ENCODE results near the gene ACTN3. TPM values are rescaled to one million over a fixed set of nuclear protein-coding genes. Genes with fewer than 3 reads are reported as not detected.

The ACTN3 gene
- total RNA-seq, 1 experiment from 2014 or later: not detected

GRCh38 chr11:66555416-66555815 lies 8.7 kb downstream of the ACTN3 start:
- H3K9me3 Mint-ChIP-seq (ENCODE audit: unreplicated experiment): no peaks in the 10 kb centered on the region
- H3K27ac Mint-ChIP-seq (ENCODE audit: low read depth, unreplicated experiment): no peak overlapping the region
- H3K36me3 Mint-ChIP-seq (ENCODE audit: insufficient read depth, unreplicated experiment): no peaks in the 10 kb centered on the region
- no peaks in the 10 kb centered on the region for H3K27me3 Mint-ChIP-seq (ENCODE audit: insufficient read depth, unreplicated experiment)
- DNase-seq (ENCODE audit: unreplicated experiment): no peak
- H3K4me1 Mint-ChIP-seq (ENCODE audit: insufficient read depth, unreplicated experiment): no peaks in the 10 kb centered on the region
- intact Hi-C loops (cut with micrococcal nuclease): no loop called here
- POLR2A ChIA-PET: no interaction called here
- CTCF ChIA-PET: no interaction called here
- TF ChIP-seq, protein P1, sequence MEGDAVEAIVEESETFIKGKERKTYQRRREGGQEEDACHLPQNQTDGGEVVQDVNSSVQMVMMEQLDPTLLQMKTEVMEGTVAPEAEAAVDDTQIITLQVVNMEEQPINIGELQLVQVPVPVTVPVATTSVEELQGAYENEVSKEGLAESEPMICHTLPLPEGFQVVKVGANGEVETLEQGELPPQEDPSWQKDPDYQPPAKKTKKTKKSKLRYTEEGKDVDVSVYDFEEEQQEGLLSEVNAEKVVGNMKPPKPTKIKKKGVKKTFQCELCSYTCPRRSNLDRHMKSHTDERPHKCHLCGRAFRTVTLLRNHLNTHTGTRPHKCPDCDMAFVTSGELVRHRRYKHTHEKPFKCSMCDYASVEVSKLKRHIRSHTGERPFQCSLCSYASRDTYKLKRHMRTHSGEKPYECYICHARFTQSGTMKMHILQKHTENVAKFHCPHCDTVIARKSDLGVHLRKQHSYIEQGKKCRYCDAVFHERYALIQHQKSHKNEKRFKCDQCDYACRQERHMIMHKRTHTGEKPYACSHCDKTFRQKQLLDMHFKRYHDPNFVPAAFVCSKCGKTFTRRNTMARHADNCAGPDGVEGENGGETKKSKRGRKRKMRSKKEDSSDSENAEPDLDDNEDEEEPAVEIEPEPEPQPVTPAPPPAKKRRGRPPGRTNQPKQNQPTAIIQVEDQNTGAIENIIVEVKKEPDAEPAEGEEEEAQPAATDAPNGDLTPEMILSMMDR (IDR thresholded peaks at IDR 0.05; ENCODE audit: unreplicated experiment): no peak
- no peak overlapping the region for H3K4me3 Mint-ChIP-seq (ENCODE audit: unreplicated experiment)
- BruUV-seq (replicated peaks): no TSS peak

DNA sequence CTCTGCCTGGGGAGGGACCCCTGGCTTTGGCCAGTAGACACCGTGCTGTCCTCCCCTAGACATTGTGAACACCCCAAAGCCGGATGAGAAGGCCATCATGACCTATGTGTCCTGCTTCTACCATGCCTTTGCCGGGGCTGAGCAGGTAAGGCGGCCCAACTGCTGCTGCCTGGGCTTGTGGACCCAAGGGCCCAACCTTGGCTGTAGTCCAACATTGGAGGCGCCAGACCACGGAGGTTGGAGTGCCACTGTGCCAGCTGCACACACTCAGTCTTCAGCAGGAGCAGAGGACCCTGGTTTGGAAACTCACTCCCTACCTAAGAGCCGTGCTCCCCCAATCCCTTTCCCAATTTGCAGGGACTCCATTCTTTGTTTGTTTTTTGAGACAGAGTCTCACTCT lies 9.4 kb downstream of the ACTN3 start:
- ChIA-PET CTCF (interaction anchor here (0.9 kb wide), 1 partner anchor 22 kb away, joined by 3 read pairs; no protein-coding TSS in a partner anchor), POLR2A (no interaction called here)
- no peak for DNase-seq (ENCODE audit: unreplicated experiment)
- no peaks in the 10 kb centered on the region for H3K9me3 Mint-ChIP-seq (ENCODE audit: unreplicated experiment)
- BruUV-seq (replicated peaks): no TSS peak
- TF ChIP-seq, protein P1 (IDR thresholded peaks at IDR 0.05; ENCODE audit: unreplicated experiment): no peak
- intact Hi-C loops (cut with micrococcal nuclease): no loop called here
- no peaks in the 10 kb centered on the region for H3K27me3 Mint-ChIP-seq (ENCODE audit: insufficient read depth, unreplicated experiment)
- H3K4me3 Mint-ChIP-seq (ENCODE audit: unreplicated experiment): no peak overlapping the region
- H3K27ac Mint-ChIP-seq (ENCODE audit: low read depth, unreplicated experiment): no peak overlapping the region
- no peaks in the 10 kb centered on the region for H3K36me3 Mint-ChIP-seq (ENCODE audit: insufficient read depth, unreplicated experiment)
- H3K4me1 Mint-ChIP-seq (ENCODE audit: insufficient read depth, unreplicated experiment): no peaks in the 10 kb centered on the region

- Mint-ChIP-seq H3K36me3 (ENCODE audit: insufficient read depth, unreplicated experiment) (no peaks in the 10 kb centered on the region), H3K4me3 (ENCODE audit: unreplicated experiment) (no peak overlapping the region), H3K27me3 (ENCODE audit: insufficient read depth, unreplicated experiment) (no peaks in the 10 kb centered on the region), H3K9me3 (ENCODE audit: unreplicated experiment) (no peaks in the 10 kb centered on the region), H3K27ac (ENCODE audit: low read depth, unreplicated experiment) (no peak overlapping the region), H3K4me1 (ENCODE audit: insufficient read depth, unreplicated experiment) (no peaks in the 10 kb centered on the region)
- BruUV-seq (replicated peaks): no TSS peak
- intact Hi-C loops (cut with micrococcal nuclease): no loop called here
- TF ChIP-seq, protein P1 (IDR thresholded peaks at IDR 0.05; ENCODE audit: unreplicated experiment): no peak
- CTCF ChIA-PET: no interaction called here
- DNase-seq (ENCODE audit: unreplicated experiment): no peak
- POLR2A ChIA-PET: interaction anchor here (0.7 kb wide), 1 partner anchor 167 kb away, joined by 3 read pairs; no protein-coding TSS in a partner anchor
Observed at GRCh38 chr11:66557733-66558326, 11.1 kb downstream of the ACTN3 start.

DNA sequence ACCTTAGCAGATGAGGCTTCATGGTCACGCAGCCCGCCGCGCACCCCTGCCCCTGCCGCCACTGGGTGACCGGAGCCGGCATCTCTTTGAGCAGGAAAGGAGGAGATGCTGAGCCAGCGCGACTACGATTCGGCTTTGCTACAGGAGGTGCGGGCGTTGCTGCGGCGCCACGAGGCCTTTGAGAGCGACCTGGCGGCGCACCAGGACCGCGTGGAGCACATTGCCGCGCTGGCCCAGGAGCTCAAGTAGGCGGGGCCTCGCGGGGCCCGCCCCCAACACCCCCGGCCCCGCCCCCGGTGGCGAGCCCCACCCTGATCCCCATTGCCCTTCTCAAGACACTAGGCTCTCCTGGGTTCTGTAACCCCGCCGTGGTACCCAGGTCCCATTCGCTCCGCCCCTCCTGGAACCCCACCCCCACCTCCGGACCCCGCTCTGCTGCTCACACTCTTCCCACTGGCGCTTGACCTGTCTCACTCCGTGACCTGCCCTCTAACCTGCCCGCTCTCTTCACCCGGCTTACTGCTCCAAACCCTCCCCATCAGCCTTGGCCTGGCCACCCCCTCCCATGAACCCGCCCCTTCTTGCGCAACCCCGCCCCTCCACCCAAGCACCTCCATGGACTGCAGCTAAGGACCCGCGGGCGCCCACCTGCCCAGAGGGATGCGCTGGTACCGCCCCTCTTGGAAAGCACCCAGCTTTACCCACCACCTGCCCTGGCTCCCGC lies 12.6 kb downstream of the ACTN3 start:
- no TSS peak for BruUV-seq (replicated peaks)
- Mint-ChIP-seq H3K36me3 (ENCODE audit: insufficient read depth, unreplicated experiment) (no peaks in the 10 kb centered on the region), H3K9me3 (ENCODE audit: unreplicated experiment) (no peaks in the 10 kb centered on the region), H3K27me3 (ENCODE audit: insufficient read depth, unreplicated experiment) (no peaks in the 10 kb centered on the region), H3K4me3 (ENCODE audit: unreplicated experiment) (no peak overlapping the region), H3K4me1 (ENCODE audit: insufficient read depth, unreplicated experiment) (no peaks in the 10 kb centered on the region), H3K27ac (ENCODE audit: low read depth, unreplicated experiment) (no peak overlapping the region)
- DNase-seq (ENCODE audit: unreplicated experiment): no peak
- ChIA-PET POLR2A (interaction anchor here (0.6 kb wide), 1 partner anchor 206 kb away, joined by 4 read pairs; no protein-coding TSS in a partner anchor), CTCF (interaction anchor here (0.6 kb wide), 1 partner anchor 17 kb away, joined by 3 read pairs; no protein-coding TSS in a partner anchor)
- TF ChIP-seq, protein P1 (IDR thresholded peaks at IDR 0.05; ENCODE audit: unreplicated experiment): no peak
- intact Hi-C loops (cut with micrococcal nuclease): no loop called here
